Peyer's patch (tissue), 4 donors: ENCODE results near the gene PLCD1. TPM values are rescaled to one million over a fixed set of nuclear protein-coding genes. Genes with fewer than 3 reads are reported as not detected.

ENCODE experiments used
- DNase-seq, 3 donors: peaks; one replicate each; pipeline ENCODE4 v3.0.0-alpha.2; 2017 to 2019
- H3K27ac ChIP-seq, 4 donors: fragments of 200-600 bp; sonication (generic); one replicate each; pipeline ENCODE4 v1.5.1; 2016 to 2019
- H3K27me3 ChIP-seq, 2 donors: fragments of 200-600 bp; sonication (generic); one replicate each; pipeline ENCODE4 v1.5.1; 2019
- H3K36me3 ChIP-seq, 3 donors: fragments of 200-600 bp; sonication (generic); one replicate each; pipeline ENCODE4 v1.5.1; 2016 to 2019
- H3K4me1 ChIP-seq, 4 donors: fragments of 200-600 bp; sonication (generic); one replicate each; pipeline ENCODE4 v1.5.1; 2016 to 2019
- H3K4me3 ChIP-seq, 4 donors: fragments of 200-600 bp; sonication (generic); 1 replicate in 3 of 4; 2 replicates in 1 of 4; pipeline ENCODE4 v1.5.1; 2016 to 2019; ENCODE audit warnings: mild to moderate bottlenecking in 1 of 4
- H3K9me3 ChIP-seq, 4 donors: fragments of 200-600 bp; sonication (generic); one replicate each; pipeline ENCODE4 v1.5.1; 2016 to 2019; ENCODE audit warnings: mild to moderate bottlenecking in 1 of 4
- POLR2A ChIP-seq, 2 donors: fragments of 450-650 bp; IDR thresholded peaks; one replicate each; pipeline ENCODE4 v1.5.1; 2017; ENCODE audit warnings: antibody characterized with exemption in 2 of 2, mild to moderate bottlenecking in 2 of 2, moderate library complexity in 2 of 2
- total RNA-seq, 4 donors: library from RNA; depleted of rRNA; stranded (reverse); fragments of >200 nt; gene quantifications; one replicate each; pipeline ENCODE4 v1.1.0, GENCODE V29; 2016
- TF ChIP-seq, protein P1 (sequence below), 6 experiments: fragments of 450-650 bp in 4 of 6; fragments of 200-600 bp in 2 of 6; sonication (generic) in 1 of 6; IDR thresholded peaks; one replicate each; pipeline ENCODE4 v1.5.1; 2017 to 2019; ENCODE audit warnings: antibody characterized with exemption in 6 of 6, mild to moderate bottlenecking in 3 of 6, moderate library complexity in 1 of 6

The PLCD1 gene
- total RNA-seq, 4 donors from 2014 or later, result 36.6 to 47.0 (median 40.5) TPM

GRCh38 chr3:38002940-38003339 is 26.5 kb downstream of the PLCD1 start:
- TF ChIP-seq, protein P1, sequence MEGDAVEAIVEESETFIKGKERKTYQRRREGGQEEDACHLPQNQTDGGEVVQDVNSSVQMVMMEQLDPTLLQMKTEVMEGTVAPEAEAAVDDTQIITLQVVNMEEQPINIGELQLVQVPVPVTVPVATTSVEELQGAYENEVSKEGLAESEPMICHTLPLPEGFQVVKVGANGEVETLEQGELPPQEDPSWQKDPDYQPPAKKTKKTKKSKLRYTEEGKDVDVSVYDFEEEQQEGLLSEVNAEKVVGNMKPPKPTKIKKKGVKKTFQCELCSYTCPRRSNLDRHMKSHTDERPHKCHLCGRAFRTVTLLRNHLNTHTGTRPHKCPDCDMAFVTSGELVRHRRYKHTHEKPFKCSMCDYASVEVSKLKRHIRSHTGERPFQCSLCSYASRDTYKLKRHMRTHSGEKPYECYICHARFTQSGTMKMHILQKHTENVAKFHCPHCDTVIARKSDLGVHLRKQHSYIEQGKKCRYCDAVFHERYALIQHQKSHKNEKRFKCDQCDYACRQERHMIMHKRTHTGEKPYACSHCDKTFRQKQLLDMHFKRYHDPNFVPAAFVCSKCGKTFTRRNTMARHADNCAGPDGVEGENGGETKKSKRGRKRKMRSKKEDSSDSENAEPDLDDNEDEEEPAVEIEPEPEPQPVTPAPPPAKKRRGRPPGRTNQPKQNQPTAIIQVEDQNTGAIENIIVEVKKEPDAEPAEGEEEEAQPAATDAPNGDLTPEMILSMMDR (IDR thresholded peaks at IDR 0.05), result no peak
- TF ChIP-seq POLR2A (IDR thresholded peaks at IDR 0.05), result no peak
- H3K36me3 ChIP-seq, result peaks cover 0 to 60% (median 3%) of the 10 kb centered on the region in 3 donors
- H3K4me3 ChIP-seq, result no peak overlapping the region
- peak in 1 of 3 donors; percentile 45 for DNase-seq
- H3K27ac ChIP-seq, result peak overlapping the region in 3 of 4 donors; percentile 6 to 67 (median 31)
- no peaks in the 10 kb centered on the region for H3K9me3 ChIP-seq
- peaks cover 6 to 37% (median 7%) of the 10 kb centered on the region in 4 donors for H3K4me1 ChIP-seq
- H3K27me3 ChIP-seq, result no peaks in the 10 kb centered on the region

- peaks cover 0 to 59% (median 3%) of the 10 kb centered on the region in 3 donors for H3K36me3 ChIP-seq
- TF ChIP-seq, protein P1 (IDR thresholded peaks at IDR 0.05), result no peak
- TF ChIP-seq POLR2A (IDR thresholded peaks at IDR 0.05), result no peak
These were observed 27.1 kb downstream of the PLCD1 start for GRCh38 chr3:38002291-38002876.

DNA sequence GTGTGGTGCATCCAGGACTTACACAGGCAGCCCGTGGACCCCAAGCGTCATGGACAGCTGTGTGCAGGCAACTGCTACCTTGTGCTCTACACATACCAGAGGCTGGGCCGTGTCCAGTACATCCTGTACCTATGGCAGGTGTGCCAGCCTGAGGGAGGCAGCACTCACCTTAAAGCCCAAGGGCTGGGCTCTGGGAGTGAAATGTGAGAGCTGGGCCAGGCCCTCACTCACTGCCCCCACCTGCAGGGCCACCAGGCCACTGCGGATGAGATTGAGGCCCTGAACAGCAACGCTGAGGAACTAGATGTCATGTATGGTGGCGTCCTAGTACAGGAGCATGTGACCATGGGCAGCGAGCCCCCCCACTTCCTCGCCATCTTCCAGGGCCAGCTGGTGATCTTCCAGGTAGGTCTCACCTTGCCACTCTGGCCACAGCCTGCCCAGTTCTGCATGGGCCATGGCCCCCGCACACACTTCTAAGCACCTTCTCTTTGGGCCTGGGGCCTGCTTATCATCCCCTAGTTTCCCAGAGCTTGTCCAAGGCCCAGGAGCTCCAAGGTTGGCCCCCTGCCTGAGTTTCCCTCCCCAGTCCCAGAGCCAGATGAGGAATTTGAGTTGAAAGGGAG is 27.9 kb downstream of the PLCD1 start:
- Histone ChIP-seq H3K9me3 (no peaks in the 10 kb centered on the region), H3K27me3 (no peaks in the 10 kb centered on the region), H3K4me3 (no peak overlapping the region), H3K36me3 (peaks cover 0 to 56% (median 2%) of the 10 kb centered on the region in 3 donors), H3K4me1 (peaks cover 6 to 48% (median 11%) of the 10 kb centered on the region in 4 donors), H3K27ac (peak overlapping the region in 1 of 4 donors; percentile 8)
- DNase-seq, result peak in 2 of 3 donors; percentile 46 to 63
- TF ChIP-seq, protein P1 (IDR thresholded peaks at IDR 0.05), result peak in 3 of 6 experiments; percentile 21 to 25 (median 22)
- TF ChIP-seq POLR2A (IDR thresholded peaks at IDR 0.05), result no peak

More at GRCh38 chr3:38002291-38002876, 27.1 kb downstream of the PLCD1 start:
- peaks cover 6 to 43% (median 11%) of the 10 kb centered on the region in 4 donors for H3K4me1 ChIP-seq
- H3K27me3 ChIP-seq, result no peaks in the 10 kb centered on the region
- H3K27ac ChIP-seq, result peak overlapping the region in 2 of 4 donors; percentile 31 to 67
- peak in 2 of 3 donors; percentile 42 to 47 for DNase-seq
- no peaks in the 10 kb centered on the region for H3K9me3 ChIP-seq
- H3K4me3 ChIP-seq, result no peak overlapping the region

DNA sequence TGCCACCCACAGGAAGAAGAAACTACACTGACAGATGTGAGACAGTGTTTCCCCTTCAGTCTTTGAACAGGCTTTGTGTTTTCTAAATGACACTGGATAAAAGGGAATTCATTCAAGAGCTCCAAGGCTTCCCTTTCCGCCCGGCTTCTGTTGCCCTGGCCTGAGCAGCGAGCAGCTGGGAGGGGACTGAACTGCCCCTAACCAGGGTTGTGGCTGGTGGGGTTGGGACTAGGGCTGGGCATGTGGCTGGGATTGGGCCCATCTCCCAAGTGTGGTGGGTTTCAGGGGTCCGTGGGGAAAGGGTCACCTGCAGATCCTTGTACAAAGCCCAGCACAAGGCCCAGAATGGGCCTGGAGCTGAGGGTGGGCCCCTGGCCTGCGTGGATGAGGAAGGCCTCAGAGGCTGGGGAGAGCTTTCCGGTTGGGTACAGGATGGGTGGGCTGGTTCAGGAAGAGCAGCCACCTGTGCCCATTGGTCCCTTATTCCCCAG is 28.4 kb downstream of the PLCD1 start:
- Histone ChIP-seq H3K4me1 (peaks cover 6 to 54% (median 11%) of the 10 kb centered on the region in 4 donors), H3K36me3 (peaks cover 0 to 56% (median 0%) of the 10 kb centered on the region in 3 donors), H3K27me3 (no peaks in the 10 kb centered on the region), H3K4me3 (no peak overlapping the region), H3K9me3 (no peaks in the 10 kb centered on the region), H3K27ac (peak overlapping the region in 1 of 4 donors; percentile 8)
- peak in 2 of 3 donors; percentile 35 to 42 for DNase-seq
- TF ChIP-seq POLR2A (IDR thresholded peaks at IDR 0.05), result no peak
- TF ChIP-seq, protein P1 (IDR thresholded peaks at IDR 0.05), result no peak

DNA sequence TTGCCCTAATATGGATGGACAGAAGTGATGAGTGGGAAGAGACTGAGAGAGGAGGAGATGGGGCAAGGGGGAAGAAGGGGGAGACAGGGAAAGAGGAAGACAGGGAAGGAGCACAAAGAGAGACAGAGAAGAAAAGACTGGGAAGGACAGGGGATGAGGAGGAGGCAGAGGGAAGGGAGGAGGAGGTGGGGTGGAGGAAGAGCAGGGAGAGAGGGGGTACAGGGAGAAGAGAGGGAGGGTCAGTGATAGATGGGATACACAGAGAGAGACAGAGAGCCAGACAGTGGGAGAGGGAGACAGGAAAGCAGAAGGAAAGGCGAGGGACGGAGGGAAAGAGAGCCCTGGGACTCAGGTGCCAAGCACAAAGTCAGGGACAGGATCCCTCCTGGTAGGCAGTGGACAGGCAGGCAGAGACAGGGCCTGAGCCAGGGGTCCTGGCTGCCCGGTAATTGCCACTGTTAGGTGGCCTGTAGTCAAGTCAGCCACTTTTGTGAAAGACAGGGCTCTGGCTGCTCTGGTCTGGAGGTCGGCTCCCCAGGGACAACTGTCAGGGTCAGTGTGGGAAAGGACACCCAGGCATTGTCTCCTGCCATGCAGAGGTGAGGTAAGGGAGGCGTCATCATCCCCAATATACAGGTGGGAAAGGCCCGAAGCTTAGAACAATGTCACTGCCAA is 29.1 kb downstream of the PLCD1 start:
- no peaks in the 10 kb centered on the region for H3K9me3 ChIP-seq
- TF ChIP-seq, protein P1 (IDR thresholded peaks at IDR 0.05), result no peak
- TF ChIP-seq POLR2A (IDR thresholded peaks at IDR 0.05), result no peak
- H3K4me3 ChIP-seq, result no peak overlapping the region
- peaks cover 8 to 55% (median 11%) of the 10 kb centered on the region in 4 donors for H3K4me1 ChIP-seq
- peaks cover 0 to 56% (median 0%) of the 10 kb centered on the region in 3 donors for H3K36me3 ChIP-seq
- peak in 2 of 3 donors; percentile 43 for DNase-seq
- no peaks in the 10 kb centered on the region for H3K27me3 ChIP-seq
- H3K27ac ChIP-seq, result no peak overlapping the region
